GM23248 (cell line): Measurements from ENCODE around the gene NXPE2. TPM values are rescaled to one million over a fixed set of nuclear protein-coding genes. Genes with fewer than 3 reads are reported as not detected.
"Not testable (repeated sequence)": the region's sequence is repeated elsewhere in the genome, so short reads cannot be mapped to it uniquely, and the experiment has no call there.

Experiments
- DNase-seq: peaks from one replicate; pipeline ENCODE4 v3.0.0-alpha.2; 2015
- H2AFZ ChIP-seq: fragments of 200-600 bp; sonication (generic); 2 replicates; pipeline ENCODE4 v1.6.1; 2016; ENCODE audit warnings: antibody characterized with exemption
- H3F3A ChIP-seq: fragments of 200-600 bp; sonication (generic); 2 replicates; pipeline ENCODE4 v1.6.1; 2016; ENCODE audit warnings: mild to moderate bottlenecking, antibody characterized with exemption, mixed run types; ENCODE audit not compliant: insufficient read depth
- H3K27ac ChIP-seq: fragments of 200-600 bp; sonication (generic); 2 replicates; pipeline ENCODE4 v1.5.1; 2016; ENCODE audit warnings: mild to moderate bottlenecking
- H3K27me3 ChIP-seq: fragments of 200-600 bp; sonication (generic); replicated peaks from 2 replicates; pipeline ENCODE4 v1.6.1; 2016; ENCODE audit warnings: mild to moderate bottlenecking; ENCODE audit not compliant: insufficient read depth
- H3K36me3 ChIP-seq: fragments of 200-600 bp; sonication (generic); 2 replicates; pipeline ENCODE4 v1.6.1; 2016; ENCODE audit warnings: low read depth, mild to moderate bottlenecking
- H3K4me1 ChIP-seq: fragments of 200-600 bp; sonication (generic); 2 replicates; pipeline ENCODE4 v1.6.1; 2016; ENCODE audit warnings: mild to moderate bottlenecking; ENCODE audit not compliant: insufficient read depth
- H3K4me2 ChIP-seq: fragments of 200-600 bp; sonication (generic); one replicate; pipeline ENCODE4 v1.6.1; 2016; ENCODE audit warnings: mild to moderate bottlenecking; ENCODE audit not compliant: unreplicated experiment
- H3K4me3 ChIP-seq: fragments of 200-600 bp; sonication (generic); 2 replicates; pipeline ENCODE4 v1.5.1; 2016; ENCODE audit warnings: mild to moderate bottlenecking
- H3K79me2 ChIP-seq: fragments of 200-600 bp; sonication (generic); 2 replicates; pipeline ENCODE4 v1.6.1; 2016; ENCODE audit warnings: mild to moderate bottlenecking; ENCODE audit not compliant: insufficient read depth
- H3K9ac ChIP-seq: fragments of 200-600 bp; sonication (generic); 2 replicates; pipeline ENCODE4 v1.6.1; 2016; ENCODE audit warnings: mild to moderate bottlenecking
- H3K9me2 ChIP-seq: fragments of 200-600 bp; sonication (generic); 2 replicates; pipeline ENCODE4 v1.6.1; 2016; ENCODE audit warnings: mixed run types, mild to moderate bottlenecking, moderate library complexity; ENCODE audit not compliant: insufficient read depth
- H3K9me3 ChIP-seq: fragments of 200-600 bp; sonication (generic); one replicate; pipeline ENCODE4 v1.6.1; 2017; ENCODE audit warnings: low read depth
- H4K20me1 ChIP-seq: fragments of 200-600 bp; sonication (generic); 2 replicates; pipeline ENCODE4 v1.6.0; 2016; ENCODE audit not compliant: insufficient read depth
- EZH2 ChIP-seq: fragments of 200-600 bp; sonication (generic); IDR thresholded peaks from 2 replicates; pipeline ENCODE4 v1.6.1; 2018; ENCODE audit warnings: antibody characterized with exemption, mild to moderate bottlenecking; ENCODE audit not compliant: insufficient read depth, poor library complexity, severe bottlenecking
- EZH2phosphoT487 ChIP-seq: fragments of 200-600 bp; sonication (generic); IDR thresholded peaks from 2 replicates; pipeline ENCODE4 v1.6.1; 2018; ENCODE audit warnings: antibody characterized with exemption, moderate library complexity, mild to moderate bottlenecking, low read depth; ENCODE audit not compliant: insufficient read depth
- WGBS, 2 experiments: methylation state at CpG; one replicate each; pipeline ENCODE4 v1.1.6; 2015 to 2017; ENCODE audit warnings: low lambda C conversion rate in 2 of 2, low coverage in 1 of 2; ENCODE audit errors: missing lambda C conversion rate in 2 of 2; 5-methylcytosine and 5-hydroxymethylcytosine counted together
- in situ Hi-C: fragments of 300-500 bp; cut with MboI; formaldehyde crosslinking; loops from 2 replicates; pipeline ENCODE4 v1.15.0; 2020
- polyA plus RNA-seq: library from polyadenylated mRNA; unstranded; fragments of >200 nt; fragmentation: Nextera tagmentation; extraction: Ambion mirVana; gene quantifications from 2 replicates; pipeline ENCODE4 v1.2.1, GENCODE V29; 2016
- total RNA-seq: library from RNA; depleted of rRNA; stranded (reverse); fragments of >200 nt; shearing (Covaris generic); gene quantifications from 2 replicates; pipeline ENCODE4 v1.2.3, GENCODE V29; 2014; rRNA removed

The NXPE2 gene
- total RNA-seq (not detected in 2 replicates), polyA plus RNA-seq (0.13 TPM in 1 of 2 replicates, not detected in the other)

DNA sequence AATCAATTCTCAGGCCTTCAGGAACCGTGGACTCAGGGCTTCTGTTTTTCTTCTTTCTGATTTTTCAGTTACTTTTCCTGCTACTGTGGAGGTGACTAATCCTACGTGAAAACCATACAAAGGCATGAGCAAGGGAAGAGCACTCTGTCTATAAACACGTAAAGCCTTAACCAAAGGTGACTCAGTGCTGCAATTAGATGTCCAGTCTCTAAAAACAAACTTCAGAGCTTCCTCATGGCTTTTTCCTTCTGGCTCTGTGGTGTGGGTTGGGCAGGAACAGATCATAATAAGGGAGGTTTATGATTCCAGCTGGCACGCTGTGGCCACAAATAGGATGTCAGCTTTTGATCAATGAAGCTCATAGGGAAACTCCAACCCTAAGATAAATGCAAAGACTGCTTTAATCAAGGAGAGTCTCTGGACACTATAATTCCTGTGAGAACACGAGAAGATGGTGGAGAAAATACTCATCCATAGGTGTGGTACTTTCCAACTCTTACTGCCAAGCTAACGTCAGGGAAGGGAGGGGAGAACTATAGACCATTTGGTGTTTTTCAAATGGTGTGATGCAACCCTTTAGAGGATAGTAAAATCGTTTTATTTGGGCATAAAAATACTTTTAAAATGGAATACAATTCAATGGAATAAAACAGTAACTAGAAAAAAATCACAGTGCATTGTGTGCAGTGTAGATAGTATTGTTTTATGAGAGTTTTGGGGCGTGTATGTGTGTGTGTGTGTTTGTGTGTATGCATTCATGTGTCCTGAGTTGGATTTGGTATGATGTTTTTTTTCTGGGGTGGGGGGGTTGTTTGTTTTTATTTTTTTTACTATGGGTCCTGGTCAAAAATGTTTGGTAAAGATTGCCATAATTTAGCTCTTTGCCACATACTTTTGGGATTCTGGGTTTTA, at the start of gene NXPE2:
TSS of gene NXPE2 (plus strand) at position 403 of the 912 bp plus-strand sequence. CDS start at position 452, 49 bp downstream.
- DNase-seq, result peak; percentile 73
- Histone ChIP-seq H3K4me1 (no peaks in the 10 kb centered on the region), H3K27ac (no peak within 1 kb of the TSS), H3K9me3 (no peaks in the 10 kb centered on the region), H3K79me2 (no peaks in the 10 kb centered on the region), H4K20me1 (no peaks in the 10 kb centered on the region), H3K4me3 (no peak within 1 kb of the TSS), H3K4me2 (no peak within 1 kb of the TSS), H3K9me2 (no peaks in the 10 kb centered on the region), H3F3A (no peaks in the 10 kb centered on the region; the same call in 1 of the 2 replicates), H3K36me3 (no peaks in the 10 kb centered on the region), H2AFZ (no peak within 1 kb of the TSS), H3K27me3 (no peaks in the 10 kb centered on the region), H3K9ac (no peak within 1 kb of the TSS)
- 3% methylated on average over 8 of the region's 8 CpGs for WGBS, 2 experiments
- no peak for TF ChIP-seq EZH2phosphoT487
- TF ChIP-seq EZH2, result no peak
- in situ Hi-C loops, result no loop called here

DNA sequence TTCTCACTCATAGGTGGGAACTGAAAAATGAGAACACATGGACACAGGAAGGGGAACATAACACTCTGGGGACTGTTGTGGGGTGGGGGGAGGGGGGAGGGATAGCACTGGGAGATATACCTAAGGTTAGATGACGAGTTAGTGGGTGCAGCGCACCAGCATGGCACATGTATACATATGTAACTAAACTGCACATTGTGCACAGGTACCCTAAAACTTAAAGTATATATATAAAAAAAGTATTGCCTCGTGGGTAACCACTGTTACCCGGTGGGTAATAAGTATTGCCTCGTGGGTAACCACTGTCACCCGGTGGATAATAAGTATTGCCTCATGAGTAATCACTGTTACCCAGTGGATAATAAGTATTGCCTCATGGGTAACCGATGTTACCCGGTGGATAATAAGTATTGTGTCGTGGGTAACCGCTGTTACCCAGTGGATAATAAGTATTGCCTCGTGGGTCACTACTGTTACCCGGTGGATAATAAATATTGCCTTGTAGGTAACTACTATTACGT, 46.8 kb upstream of the NXPE2 start:
- H3F3A ChIP-seq, H4K20me1 ChIP-seq, H3K4me2 ChIP-seq, H3K9ac ChIP-seq, H3K27me3 ChIP-seq, H3K4me3 ChIP-seq, H3K9me2 ChIP-seq, H3K27ac ChIP-seq, in situ Hi-C loops, H3K79me2 ChIP-seq, H2AFZ ChIP-seq, H3K4me1 ChIP-seq, H3K9me3 ChIP-seq, H3K36me3 ChIP-seq, DNase-seq: not testable (repeated sequence)
- 82 to 83% methylated on average over 11 to 13 of the region's 13 CpGs for WGBS, 2 experiments

DNA sequence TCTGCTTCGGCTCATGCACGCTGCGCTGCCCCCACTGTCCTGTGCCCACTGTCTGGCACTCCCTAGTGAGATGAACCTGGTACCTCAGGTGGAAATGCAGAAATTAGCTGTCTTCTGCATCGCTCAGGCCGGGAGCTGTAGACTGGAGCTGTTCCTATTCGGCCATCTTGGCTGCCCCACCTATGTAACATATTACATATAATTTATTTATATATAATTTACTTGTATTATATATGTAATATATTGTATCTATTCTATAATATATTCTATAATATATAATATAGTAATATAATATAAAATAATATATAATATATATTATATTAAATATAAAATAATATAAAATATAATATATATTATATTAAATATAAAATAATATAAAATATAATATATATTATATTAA, 38.9 kb upstream of the NXPE2 start:
- WGBS, 2 experiments, result 75 to 80% methylated on average over 6 of the region's 6 CpGs

DNA sequence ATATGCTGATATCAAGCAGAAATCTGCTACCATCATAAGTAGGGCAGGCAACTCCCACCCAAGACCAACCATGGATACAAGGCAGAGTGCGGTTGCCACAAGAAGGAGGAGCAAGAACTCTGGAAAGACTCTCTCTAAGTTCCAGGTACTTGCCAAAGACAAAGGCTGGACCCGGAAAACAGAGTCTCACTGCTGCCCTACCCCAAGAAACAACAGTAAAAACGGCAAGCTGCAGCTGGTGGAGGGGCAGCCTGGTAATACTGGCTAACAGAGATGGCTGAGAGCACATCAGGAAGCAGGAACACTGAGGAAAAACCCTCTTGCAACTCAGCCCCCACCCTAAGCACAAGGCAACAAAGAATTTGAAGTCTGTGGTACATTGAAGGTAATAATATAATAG, 27.7 kb upstream of the NXPE2 start:
- H2AFZ ChIP-seq, result no peak overlapping the region
- H4K20me1 ChIP-seq, result no peaks in the 10 kb centered on the region
- H3F3A ChIP-seq, result no peaks in the 10 kb centered on the region
- no peaks in the 10 kb centered on the region for H3K4me1 ChIP-seq
- no peak overlapping the region for H3K9ac ChIP-seq
- no peak overlapping the region for H3K4me3 ChIP-seq
- no peaks in the 10 kb centered on the region for H3K79me2 ChIP-seq
- H3K9me3 ChIP-seq, result no peaks in the 10 kb centered on the region
- no peaks in the 10 kb centered on the region for H3K9me2 ChIP-seq
- 18 to 23% methylated on average over 3 of the region's 3 CpGs for WGBS, 2 experiments
- no peaks in the 10 kb centered on the region for H3K27me3 ChIP-seq
- H3K27ac ChIP-seq, result no peak overlapping the region
- in situ Hi-C loops, result no loop called here
- no peaks in the 10 kb centered on the region for H3K36me3 ChIP-seq
- TF ChIP-seq EZH2, result no peak
- TF ChIP-seq EZH2phosphoT487, result no peak
- no peak overlapping the region for H3K4me2 ChIP-seq
- DNase-seq, result no peak

More for the DNA sequence above, 38.9 kb upstream of the NXPE2 start:
- H3K4me2 ChIP-seq, H3K4me1 ChIP-seq, H3K4me3 ChIP-seq, H3K36me3 ChIP-seq, DNase-seq, H3K27me3 ChIP-seq, H3K79me2 ChIP-seq, in situ Hi-C loops, H3K9me2 ChIP-seq, H3K27ac ChIP-seq, H3F3A ChIP-seq, H4K20me1 ChIP-seq, H2AFZ ChIP-seq, H3K9ac ChIP-seq, H3K9me3 ChIP-seq: not testable (repeated sequence)
